ENCODE data around the gene KIAA0753. TPM values are rescaled to one million over a fixed set of nuclear protein-coding genes. Genes with fewer than 3 reads are reported as not detected.
A peak's percentile ranks its signal among the peaks of the same experiment; 100 is the strongest.

Gene KIAA0753
- total and polyA plus RNA-seq, 10 of the 15 experiments (the other 5 are each of a cell fraction or from before 2014, with no cell fraction given), result 2.2 to 15.2 (median 7.7) TPM

DNA sequence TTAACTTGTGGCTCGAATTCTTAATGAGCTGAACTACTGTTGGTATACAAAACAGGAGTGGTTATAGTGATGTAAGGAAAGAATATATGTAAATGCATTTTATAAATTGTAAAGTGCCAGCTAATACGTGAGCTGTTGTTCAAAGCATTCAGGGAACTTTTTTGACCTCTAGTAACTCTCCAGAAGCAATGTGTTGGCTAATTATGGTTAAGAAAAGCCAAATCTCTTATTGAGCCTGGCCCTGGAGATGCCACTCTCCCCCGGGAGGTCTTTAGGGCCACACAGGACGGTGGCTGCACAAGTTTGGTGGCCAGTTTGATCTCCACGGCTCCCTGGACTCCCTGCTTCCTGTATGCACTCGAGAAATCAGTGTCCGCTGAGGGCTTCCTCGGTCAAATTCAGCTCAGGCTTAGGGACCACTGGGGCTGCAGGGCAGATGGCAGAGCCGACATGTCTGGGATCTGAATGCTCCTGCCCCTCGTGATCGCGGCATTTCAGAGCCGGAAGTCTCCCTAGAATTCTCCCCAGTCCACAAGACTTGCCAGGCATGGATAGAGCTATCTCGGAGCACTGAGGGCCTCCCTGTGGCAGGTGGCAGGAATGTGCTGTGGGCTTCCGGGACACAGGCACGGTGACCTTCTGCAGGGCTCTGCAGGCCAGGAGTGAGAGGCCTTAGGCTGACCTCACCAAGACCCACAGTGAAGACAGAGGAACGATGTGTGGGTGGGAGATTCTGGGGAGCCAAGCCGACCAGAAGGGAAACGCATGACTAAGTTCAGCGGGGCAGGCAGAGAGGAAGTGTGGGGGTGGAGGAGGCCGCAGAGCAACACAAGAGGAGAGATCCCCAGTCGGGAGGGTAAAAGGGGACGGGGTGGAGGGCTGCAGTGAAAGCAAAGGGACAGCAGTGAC lies 65.6 kb downstream of the KIAA0753 start (continued):
- TF ChIP-seq JUND (IDR thresholded peaks at IDR 0.05; ENCODE audit: low read depth, low read length) (no peak), YY1 (IDR thresholded peaks at IDR 0.05; ENCODE audit: low read depth, low read length) (no peak), TCF3 (IDR thresholded peaks at IDR 0.05; ENCODE audit: borderline replicate concordance, insufficient read depth, low read depth, low read length) (no peak), SREBF1 (IDR thresholded peaks at IDR 0.05; ENCODE audit: low read length) (no peak), PAX8 (IDR thresholded peaks at IDR 0.05) (no peak), TCF7 (IDR thresholded peaks at IDR 0.05; ENCODE audit: borderline replicate concordance) (no peak), IKZF1 (conservative IDR thresholded peaks at IDR 0.05) (peak; percentile 62; the same call in 1 of the 2 replicates), RUNX3 (IDR thresholded peaks at IDR 0.05; ENCODE audit: low read length) (peak; percentile 87), NFXL1 (IDR thresholded peaks at IDR 0.05; ENCODE audit: borderline replicate concordance) (no peak), BCL11A (IDR thresholded peaks at IDR 0.05; ENCODE audit: low read depth, low read length) (peak; percentile 56; the same call in 1 of the 2 replicates), ZBTB33 (IDR thresholded peaks at IDR 0.05) (no peak), SRF (IDR thresholded peaks at IDR 0.05; ENCODE audit: low read depth in 2 of 2, low read length in 2 of 2) (no peak), CHD2 (IDR thresholded peaks at IDR 0.05; ENCODE audit: borderline replicate concordance, low read depth, low read length) (no peak), ZNF274 (IDR thresholded peaks at IDR 0.05; ENCODE audit: insufficient read depth, insufficient read length) (no peak), IRF4 (IDR thresholded peaks at IDR 0.05; ENCODE audit: low read depth, low read length) (no peak), ZBED1 (IDR thresholded peaks at IDR 0.05; ENCODE audit: borderline replicate concordance) (no peak), CTCF (IDR thresholded peaks at IDR 0.05 in 2 of 3, conservative IDR thresholded peaks at IDR 0.05 in 1 of 3; ENCODE audit: control insufficient read depth in 2 of 3, extremely low read depth in 1 of 3, insufficient read depth in 1 of 3, low read depth in 3 of 3, low read length in 3 of 3) (no peak), CREM (IDR thresholded peaks at IDR 0.05; ENCODE audit: low read depth) (peak; percentile 35; the same call in 1 of the 2 replicates), MTA3 (IDR thresholded peaks at IDR 0.05; ENCODE audit: borderline replicate concordance, low read length) (no peak; the same call in 1 of the 2 replicates)
- TF ChIP-seq, protein P1, sequence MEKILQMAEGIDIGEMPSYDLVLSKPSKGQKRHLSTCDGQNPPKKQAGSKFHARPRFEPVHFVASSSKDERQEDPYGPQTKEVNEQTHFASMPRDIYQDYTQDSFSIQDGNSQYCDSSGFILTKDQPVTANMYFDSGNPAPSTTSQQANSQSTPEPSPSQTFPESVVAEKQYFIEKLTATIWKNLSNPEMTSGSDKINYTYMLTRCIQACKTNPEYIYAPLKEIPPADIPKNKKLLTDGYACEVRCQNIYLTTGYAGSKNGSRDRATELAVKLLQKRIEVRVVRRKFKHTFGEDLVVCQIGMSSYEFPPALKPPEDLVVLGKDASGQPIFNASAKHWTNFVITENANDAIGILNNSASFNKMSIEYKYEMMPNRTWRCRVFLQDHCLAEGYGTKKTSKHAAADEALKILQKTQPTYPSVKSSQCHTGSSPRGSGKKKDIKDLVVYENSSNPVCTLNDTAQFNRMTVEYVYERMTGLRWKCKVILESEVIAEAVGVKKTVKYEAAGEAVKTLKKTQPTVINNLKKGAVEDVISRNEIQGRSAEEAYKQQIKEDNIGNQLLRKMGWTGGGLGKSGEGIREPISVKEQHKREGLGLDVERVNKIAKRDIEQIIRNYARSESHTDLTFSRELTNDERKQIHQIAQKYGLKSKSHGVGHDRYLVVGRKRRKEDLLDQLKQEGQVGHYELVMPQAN (conservative IDR thresholded peaks at IDR 0.05), result no peak
- TF ChIP-seq, protein P2, sequence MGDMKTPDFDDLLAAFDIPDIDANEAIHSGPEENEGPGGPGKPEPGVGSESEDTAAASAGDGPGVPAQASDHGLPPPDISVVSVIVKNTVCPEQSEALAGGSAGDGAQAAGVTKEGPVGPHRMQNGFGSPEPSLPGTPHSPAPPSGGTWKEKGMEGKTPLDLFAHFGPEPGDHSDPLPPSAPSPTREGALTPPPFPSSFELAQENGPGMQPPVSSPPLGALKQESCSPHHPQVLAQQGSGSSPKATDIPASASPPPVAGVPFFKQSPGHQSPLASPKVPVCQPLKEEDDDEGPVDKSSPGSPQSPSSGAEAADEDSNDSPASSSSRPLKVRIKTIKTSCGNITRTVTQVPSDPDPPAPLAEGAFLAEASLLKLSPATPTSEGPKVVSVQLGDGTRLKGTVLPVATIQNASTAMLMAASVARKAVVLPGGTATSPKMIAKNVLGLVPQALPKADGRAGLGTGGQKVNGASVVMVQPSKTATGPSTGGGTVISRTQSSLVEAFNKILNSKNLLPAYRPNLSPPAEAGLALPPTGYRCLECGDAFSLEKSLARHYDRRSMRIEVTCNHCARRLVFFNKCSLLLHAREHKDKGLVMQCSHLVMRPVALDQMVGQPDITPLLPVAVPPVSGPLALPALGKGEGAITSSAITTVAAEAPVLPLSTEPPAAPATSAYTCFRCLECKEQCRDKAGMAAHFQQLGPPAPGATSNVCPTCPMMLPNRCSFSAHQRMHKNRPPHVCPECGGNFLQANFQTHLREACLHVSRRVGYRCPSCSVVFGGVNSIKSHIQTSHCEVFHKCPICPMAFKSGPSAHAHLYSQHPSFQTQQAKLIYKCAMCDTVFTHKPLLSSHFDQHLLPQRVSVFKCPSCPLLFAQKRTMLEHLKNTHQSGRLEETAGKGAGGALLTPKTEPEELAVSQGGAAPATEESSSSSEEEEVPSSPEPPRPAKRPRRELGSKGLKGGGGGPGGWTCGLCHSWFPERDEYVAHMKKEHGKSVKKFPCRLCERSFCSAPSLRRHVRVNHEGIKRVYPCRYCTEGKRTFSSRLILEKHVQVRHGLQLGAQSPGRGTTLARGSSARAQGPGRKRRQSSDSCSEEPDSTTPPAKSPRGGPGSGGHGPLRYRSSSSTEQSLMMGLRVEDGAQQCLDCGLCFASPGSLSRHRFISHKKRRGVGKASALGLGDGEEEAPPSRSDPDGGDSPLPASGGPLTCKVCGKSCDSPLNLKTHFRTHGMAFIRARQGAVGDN (IDR thresholded peaks at IDR 0.05), result no peak
